HUES64 (cell line): Measurements from ENCODE around the gene MACROD2.

ENCODE experiments used
- H3K27ac ChIP-seq: 2 replicates; pipeline ENCODE4 v1.7.0; 2013; ENCODE audit warnings: low read depth, low read length, inconsistent platforms
- H3K27me3 ChIP-seq: 2 replicates; pipeline ENCODE4 v1.6.1; 2013; ENCODE audit warnings: mild to moderate bottlenecking, low read length; ENCODE audit not compliant: insufficient read depth
- H3K36me3 ChIP-seq: 2 replicates; pipeline ENCODE4 v1.6.1; 2013; ENCODE audit warnings: mild to moderate bottlenecking, low read length; ENCODE audit not compliant: insufficient read depth
- H3K4me1 ChIP-seq: 2 replicates; pipeline ENCODE4 v1.6.1; 2013; ENCODE audit warnings: mild to moderate bottlenecking, low read length, moderate library complexity; ENCODE audit not compliant: insufficient read depth
- H3K4me3 ChIP-seq: 2 replicates; pipeline ENCODE4 v1.5.1; 2013; ENCODE audit warnings: mild to moderate bottlenecking, low read length, moderate library complexity
- H3K9ac ChIP-seq: 2 replicates; pipeline ENCODE4 v1.6.1; 2013; ENCODE audit warnings: mild to moderate bottlenecking, low read depth, low read length
- H3K9me3 ChIP-seq: 2 replicates; pipeline ENCODE4 v1.6.1; 2013; ENCODE audit warnings: low read depth, low read length; ENCODE audit not compliant: insufficient read depth
- WGBS: fragments of 150-250, 120-280 bp; methylation state at CpG from one replicate; pipeline ENCODE4 v1.1.7; 2013; ENCODE audit warnings: missing lambda C conversion rate; 5-methylcytosine and 5-hydroxymethylcytosine counted together

MACROD2 gene

DNA sequence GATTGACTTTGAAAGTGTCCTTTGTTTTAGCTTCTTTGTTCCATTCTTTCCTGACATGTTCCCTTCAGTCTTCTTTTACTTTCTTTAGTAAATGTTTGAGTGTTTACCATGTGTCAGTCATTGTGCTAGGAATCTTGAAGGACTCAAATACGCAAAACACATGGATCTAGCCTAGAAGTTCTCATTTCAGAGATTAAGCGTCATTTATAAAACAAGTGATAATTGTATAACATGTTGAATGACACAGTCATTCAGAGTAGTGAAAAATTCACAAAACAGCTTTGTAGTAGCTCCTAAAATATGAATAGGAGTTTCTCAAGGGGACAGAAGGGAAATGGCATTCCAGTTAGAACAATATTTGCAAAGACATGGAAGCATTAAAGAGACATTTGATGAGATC, 66.9 kb downstream of the MACROD2 start:
- H3K27me3 ChIP-seq: no peaks in the 10 kb centered on the region
- 100% methylated on average over 2 of the region's 2 CpGs for WGBS
- no peaks in the 10 kb centered on the region for H3K36me3 ChIP-seq
- H3K9ac ChIP-seq: no peak overlapping the region
- no peak overlapping the region for H3K27ac ChIP-seq
- H3K4me3 ChIP-seq: no peak overlapping the region
- no peaks in the 10 kb centered on the region for H3K9me3 ChIP-seq
- H3K4me1 ChIP-seq: 0 out of 2 replicates have a peak, but pooled peaks cover 11% of the 10 kb centered on the region

GRCh38 chr20:14062786-14063185, 67.5 kb downstream of the MACROD2 start:
- Histone ChIP-seq H3K4me1 (0 out of 2 replicates have a peak, but pooled peaks cover 14% of the 10 kb centered on the region), H3K4me3 (no peak overlapping the region), H3K36me3 (no peaks in the 10 kb centered on the region), H3K9ac (no peak overlapping the region), H3K9me3 (no peaks in the 10 kb centered on the region), H3K27me3 (no peaks in the 10 kb centered on the region), H3K27ac (no peak overlapping the region)
- 90% methylated on average over 1 of the region's 1 CpG for WGBS

GRCh38 chr20:14064333-14064732, 69.0 kb downstream of the MACROD2 start:
- no peaks in the 10 kb centered on the region for H3K27me3 ChIP-seq
- H3K36me3 ChIP-seq: no peaks in the 10 kb centered on the region
- WGBS: 96% methylated on average over 3 of the region's 3 CpGs

DNA sequence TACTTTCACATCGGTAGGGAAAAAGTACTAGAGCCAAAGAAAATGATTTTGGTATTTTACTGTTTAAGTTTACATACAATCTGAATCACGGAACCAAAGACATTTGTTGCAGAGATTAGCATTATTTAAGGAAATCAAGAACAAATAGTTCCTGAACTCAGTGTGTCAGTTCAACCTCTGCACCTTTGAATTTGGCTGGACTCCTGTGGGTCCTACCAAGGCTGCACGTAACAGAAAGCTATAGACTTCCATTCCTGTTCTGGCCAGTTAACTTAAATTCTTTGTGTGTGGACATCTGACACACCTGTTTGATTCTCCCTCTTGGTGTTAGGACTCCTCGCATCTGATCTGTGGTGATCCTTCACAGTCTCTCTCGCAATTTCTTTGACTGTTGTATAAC, 69.6 kb downstream of the MACROD2 start:
- WGBS: 97% methylated on average over 5 of the region's 5 CpGs
- 0 out of 2 replicates have a peak, but pooled peaks cover 15% of the 10 kb centered on the region for H3K4me1 ChIP-seq
- no peaks in the 10 kb centered on the region for H3K36me3 ChIP-seq
- no peaks in the 10 kb centered on the region for H3K27me3 ChIP-seq
- no peak overlapping the region for H3K27ac ChIP-seq
- no peak overlapping the region for H3K4me3 ChIP-seq
- H3K9me3 ChIP-seq: no peaks in the 10 kb centered on the region
- H3K9ac ChIP-seq: no peak overlapping the region

More at GRCh38 chr20:14064333-14064732, 69.0 kb downstream of the MACROD2 start:
- Histone ChIP-seq H3K9ac (no peak overlapping the region), H3K9me3 (no peaks in the 10 kb centered on the region), H3K4me3 (no peak overlapping the region), H3K4me1 (0 out of 2 replicates have a peak, but pooled peaks cover 15% of the 10 kb centered on the region), H3K27ac (no peak overlapping the region)

DNA sequence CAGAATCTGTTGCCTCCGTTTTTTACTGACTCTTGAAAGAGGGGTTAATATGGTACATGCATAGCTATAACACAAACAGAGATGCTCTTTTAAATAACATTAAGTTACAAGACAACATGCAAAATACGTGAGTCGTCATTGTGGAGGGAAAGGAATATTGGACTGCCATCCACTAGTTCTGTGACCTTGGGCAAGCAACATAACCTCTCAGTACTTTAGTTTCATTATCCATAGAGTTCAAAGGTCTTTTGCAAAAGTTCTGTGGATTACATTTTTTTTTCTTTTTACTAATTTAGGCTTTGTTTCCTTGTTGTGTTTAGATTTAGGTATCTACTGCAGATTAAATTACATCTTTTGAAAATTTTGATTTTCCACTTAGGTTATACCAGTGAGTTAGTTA, 70.5 kb downstream of the MACROD2 start:
- Histone ChIP-seq H3K27ac (no peak overlapping the region), H3K4me1 (0 out of 2 replicates have a peak, but pooled peaks cover 15% of the 10 kb centered on the region), H3K36me3 (no peaks in the 10 kb centered on the region), H3K9ac (no peak overlapping the region), H3K4me3 (no peak overlapping the region), H3K27me3 (no peaks in the 10 kb centered on the region), H3K9me3 (no peaks in the 10 kb centered on the region)
- 100% methylated on average over 3 of the region's 3 CpGs for WGBS

- H3K27me3 ChIP-seq: no peaks in the 10 kb centered on the region
- H3K36me3 ChIP-seq: no peaks in the 10 kb centered on the region
- no peak overlapping the region for H3K9ac ChIP-seq
- no peaks in the 10 kb centered on the region for H3K9me3 ChIP-seq
- no peak overlapping the region for H3K27ac ChIP-seq
- no peak overlapping the region for H3K4me3 ChIP-seq
- 0 out of 2 replicates have a peak, but pooled peaks cover 5% of the 10 kb centered on the region for H3K4me1 ChIP-seq
Observed at GRCh38 chr20:14067603-14068002, 72.3 kb downstream of the MACROD2 start.

- 0 out of 2 replicates have a peak, but pooled peaks cover 3% of the 10 kb centered on the region for H3K4me1 ChIP-seq
Observed at GRCh38 chr20:14069796-14070195, 74.5 kb downstream of the MACROD2 start.

DNA sequence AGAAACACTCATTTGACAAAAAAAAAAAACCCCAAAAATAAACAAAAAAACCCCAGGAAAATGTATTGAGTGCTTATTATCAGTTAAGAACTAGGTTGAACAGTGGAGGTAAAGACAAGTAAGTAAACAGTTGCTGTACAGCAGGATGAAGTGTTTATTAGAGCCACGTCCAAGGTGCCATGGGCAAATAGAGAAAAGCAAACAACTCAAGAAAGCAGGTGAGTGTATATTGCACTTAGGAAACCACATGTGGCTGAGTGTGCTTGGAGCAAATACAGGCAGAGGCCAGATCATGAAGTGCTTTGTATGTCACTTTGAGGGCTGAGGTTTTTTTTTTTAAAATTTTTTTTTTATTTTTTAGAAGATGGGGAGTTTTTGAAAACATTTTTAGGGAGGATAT, 98.3 kb downstream of the MACROD2 start:
- Histone ChIP-seq H3K9ac (no peak overlapping the region), H3K9me3 (no peaks in the 10 kb centered on the region), H3K4me1 (no peaks in the 10 kb centered on the region), H3K27me3 (no peaks in the 10 kb centered on the region), H3K36me3 (no peaks in the 10 kb centered on the region), H3K4me3 (no peak overlapping the region), H3K27ac (no peak overlapping the region)
- 88% methylated on average over 1 of the region's 1 CpG for WGBS

More at GRCh38 chr20:14069796-14070195, 74.5 kb downstream of the MACROD2 start:
- no peaks in the 10 kb centered on the region for H3K36me3 ChIP-seq
- H3K9ac ChIP-seq: no peak overlapping the region
- no peak overlapping the region for H3K27ac ChIP-seq
- no peaks in the 10 kb centered on the region for H3K27me3 ChIP-seq
- H3K9me3 ChIP-seq: no peaks in the 10 kb centered on the region
- H3K4me3 ChIP-seq: no peak overlapping the region
- WGBS: 89% methylated on average over 5 of the region's 5 CpGs

DNA sequence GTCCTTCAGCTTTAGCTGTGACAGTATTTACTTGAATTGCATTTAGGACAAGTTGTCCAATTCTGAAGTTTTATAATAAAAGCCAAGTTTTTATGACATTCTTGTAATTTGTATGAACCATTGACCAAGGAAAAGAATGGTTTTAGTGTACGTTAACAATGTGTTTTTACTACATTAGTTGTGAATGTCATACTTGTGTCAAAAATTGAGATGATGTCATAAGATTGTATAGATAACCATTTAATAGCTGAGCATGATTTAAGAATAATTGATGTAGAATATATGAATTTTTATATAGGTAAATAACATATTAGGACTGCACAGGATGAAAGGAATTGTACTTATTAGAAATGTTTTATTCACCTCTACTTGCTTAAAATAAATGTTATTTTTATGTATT, 102.9 kb downstream of the MACROD2 start:
- no peaks in the 10 kb centered on the region for H3K9me3 ChIP-seq
- H3K36me3 ChIP-seq: no peaks in the 10 kb centered on the region
- H3K4me3 ChIP-seq: no peak overlapping the region
- 92% methylated on average over 1 of the region's 1 CpG for WGBS
- H3K9ac ChIP-seq: no peak overlapping the region
- H3K27ac ChIP-seq: no peak overlapping the region
- no peaks in the 10 kb centered on the region for H3K27me3 ChIP-seq
- H3K4me1 ChIP-seq: no peaks in the 10 kb centered on the region

GRCh38 chr20:14113416-14113815, 118.1 kb downstream of the MACROD2 start:
- peaks cover 4% of the 10 kb centered on the region; the same call in 1 of the 2 replicates for H3K4me1 ChIP-seq
- no peaks in the 10 kb centered on the region for H3K27me3 ChIP-seq
- H3K27ac ChIP-seq: no peak overlapping the region
- 93% methylated on average over 3 of the region's 3 CpGs for WGBS
- H3K9me3 ChIP-seq: 0 out of 2 replicates have a peak, but pooled peaks cover 7% of the 10 kb centered on the region
- no peak overlapping the region for H3K9ac ChIP-seq
- H3K36me3 ChIP-seq: no peaks in the 10 kb centered on the region
- H3K4me3 ChIP-seq: no peak overlapping the region

DNA sequence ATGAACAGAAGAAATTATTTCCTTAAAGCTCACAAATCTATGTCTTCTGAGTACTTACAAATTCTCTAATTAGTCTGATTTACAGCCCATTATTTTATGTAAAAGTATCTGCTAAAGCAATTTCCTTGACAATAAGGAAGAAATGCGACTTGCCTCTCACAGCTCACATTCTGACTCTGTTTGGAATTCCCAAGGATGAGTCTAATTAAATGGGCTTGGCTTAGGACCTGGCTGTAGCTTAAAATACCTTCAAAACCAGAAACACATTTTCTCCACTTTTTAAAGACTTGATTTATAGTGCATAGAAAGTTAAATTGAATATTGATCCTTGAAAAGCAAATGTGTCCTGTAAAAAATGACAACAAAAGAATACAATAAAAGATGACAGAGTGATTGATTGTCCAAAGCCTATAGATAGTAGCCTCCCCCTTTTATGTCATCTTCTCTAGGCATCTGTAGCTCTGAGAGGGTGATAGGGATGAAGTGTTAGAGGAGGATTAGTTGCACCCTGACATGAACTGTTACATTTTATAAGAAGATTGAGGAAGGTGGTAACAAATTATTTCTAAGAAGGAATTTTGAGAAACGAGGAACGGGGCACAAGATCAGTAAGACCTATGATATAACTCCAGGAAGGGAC, 118.9 kb downstream of the MACROD2 start:
- H3K4me1 ChIP-seq: peaks cover 4% of the 10 kb centered on the region; the same call in 1 of the 2 replicates
- H3K9ac ChIP-seq: no peak overlapping the region
- WGBS: 100% methylated on average over 2 of the region's 3 CpGs
- H3K9me3 ChIP-seq: 0 out of 2 replicates have a peak, but pooled peaks cover 6% of the 10 kb centered on the region
- no peak overlapping the region for H3K4me3 ChIP-seq
- no peaks in the 10 kb centered on the region for H3K36me3 ChIP-seq
- H3K27me3 ChIP-seq: no peaks in the 10 kb centered on the region
- H3K27ac ChIP-seq: no peak overlapping the region
